Loucy (cell line): ENCODE results near the gene ZIC2.
"Not testable (repeated sequence)": the region's sequence is repeated elsewhere in the genome, so short reads cannot be mapped to it uniquely, and the experiment has no call there.

Experiments
- H2AFZ ChIP-seq: fragments of 200-600 bp; sonication (generic); 2 replicates; pipeline ENCODE4 v1.6.0; 2016; ENCODE audit warnings: antibody characterized with exemption, mild to moderate bottlenecking, low read length, moderate library complexity
- H3F3A ChIP-seq: fragments of 200-600 bp; 2 replicates; pipeline ENCODE4 v1.6.0; 2016; ENCODE audit warnings: antibody characterized with exemption, low read depth, mild to moderate bottlenecking
- H3K27me3 ChIP-seq: fragments of 200-600 bp; sonication (generic); 2 replicates; pipeline ENCODE4 v1.6.1; 2014; ENCODE audit warnings: low read length, mild to moderate bottlenecking; ENCODE audit not compliant: insufficient read depth, poor library complexity, severe bottlenecking
- H3K36me3 ChIP-seq: fragments of 200-600 bp; sonication (generic); 2 replicates; pipeline ENCODE4 v1.6.1; 2016; ENCODE audit warnings: low read length; ENCODE audit not compliant: insufficient read depth
- H3K4me1 ChIP-seq: fragments of 200-600 bp; sonication (generic); 2 replicates; pipeline ENCODE4 v1.5.1; 2014; ENCODE audit warnings: low read length, mild to moderate bottlenecking; ENCODE audit not compliant: insufficient read depth, poor library complexity, severe bottlenecking
- H3K4me2 ChIP-seq: fragments of 200-600 bp; sonication (generic); 2 replicates; pipeline ENCODE4 v1.6.0; 2014; ENCODE audit warnings: antibody characterized with exemption, low read length, low read depth, mild to moderate bottlenecking; ENCODE audit not compliant: poor library complexity, severe bottlenecking
- H3K4me3 ChIP-seq: fragments of 200-600 bp; sonication (generic); 2 replicates; pipeline ENCODE4 v1.5.1; 2014; ENCODE audit warnings: low read length, mild to moderate bottlenecking, mixed read lengths; ENCODE audit not compliant: poor library complexity, severe bottlenecking
- H3K79me2 ChIP-seq: fragments of 200-600 bp; sonication (generic); 2 replicates; pipeline ENCODE4 v1.6.1; 2014; ENCODE audit warnings: low read length; ENCODE audit not compliant: insufficient read depth
- H3K9ac ChIP-seq: fragments of 200-600 bp; sonication (generic); 2 replicates; pipeline ENCODE4 v1.6.0; 2014; ENCODE audit warnings: mild to moderate bottlenecking, low read depth, low read length, moderate library complexity; ENCODE audit not compliant: poor library complexity, severe bottlenecking
- H3K9me2 ChIP-seq: fragments of 200-600 bp; sonication (generic); replicated peaks from 2 replicates; pipeline ENCODE4 v1.6.1; 2016; ENCODE audit warnings: low read depth, low read length, mixed read lengths
- H3K9me3 ChIP-seq: fragments of 200-600 bp; sonication (generic); 2 replicates; pipeline ENCODE4 v1.6.1; 2014; ENCODE audit warnings: mild to moderate bottlenecking, antibody characterized with exemption, low read length, low read depth; ENCODE audit not compliant: insufficient read depth
- H4K20me1 ChIP-seq: fragments of 200-600 bp; sonication (generic); 2 replicates; pipeline ENCODE4 v1.6.0; 2014; ENCODE audit warnings: antibody characterized with exemption, low read length, mild to moderate bottlenecking; ENCODE audit not compliant: insufficient read depth, poor library complexity, severe bottlenecking
- EZH2phosphoT487 ChIP-seq: fragments of 200-600 bp; IDR thresholded peaks from 2 replicates; pipeline ENCODE4 v1.6.1; 2018; ENCODE audit warnings: antibody characterized with exemption, mild to moderate bottlenecking, moderate library complexity, borderline replicate concordance
- TF ChIP-seq, protein P1 (sequence below): fragments of 200-600 bp; sonication (generic); conservative IDR thresholded peaks from 2 replicates; pipeline ENCODE4 v1.5.1; 2014; ENCODE audit warnings: mild to moderate bottlenecking, antibody characterized with exemption, low read length

Gene ZIC2

DNA sequence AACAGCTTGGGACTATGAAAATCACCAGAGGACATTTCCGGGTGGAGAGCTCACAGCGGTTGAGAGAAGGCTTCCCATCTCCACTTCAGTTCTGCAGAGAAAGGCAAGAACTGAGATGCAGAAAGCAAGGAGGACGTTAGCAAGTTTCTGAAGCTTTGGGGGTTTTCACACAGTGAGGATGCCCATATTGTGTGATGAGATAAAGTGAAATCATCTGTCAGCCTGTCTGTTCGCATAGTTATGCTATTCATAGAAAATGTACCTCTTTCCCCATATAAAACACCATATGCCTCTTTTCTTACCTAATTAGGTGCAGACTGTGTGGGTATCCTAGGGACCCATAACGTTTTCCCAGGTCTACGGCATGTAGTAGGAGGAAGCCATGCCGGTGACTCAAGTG is 37.5 kb upstream of the ZIC2 start:
- H3K4me2 ChIP-seq, result no peak overlapping the region
- H3F3A ChIP-seq, result no peaks in the 10 kb centered on the region
- H4K20me1 ChIP-seq, result no peaks in the 10 kb centered on the region
- no peaks in the 10 kb centered on the region for H3K4me1 ChIP-seq
- TF ChIP-seq EZH2phosphoT487, result no peak
- TF ChIP-seq, protein P1, sequence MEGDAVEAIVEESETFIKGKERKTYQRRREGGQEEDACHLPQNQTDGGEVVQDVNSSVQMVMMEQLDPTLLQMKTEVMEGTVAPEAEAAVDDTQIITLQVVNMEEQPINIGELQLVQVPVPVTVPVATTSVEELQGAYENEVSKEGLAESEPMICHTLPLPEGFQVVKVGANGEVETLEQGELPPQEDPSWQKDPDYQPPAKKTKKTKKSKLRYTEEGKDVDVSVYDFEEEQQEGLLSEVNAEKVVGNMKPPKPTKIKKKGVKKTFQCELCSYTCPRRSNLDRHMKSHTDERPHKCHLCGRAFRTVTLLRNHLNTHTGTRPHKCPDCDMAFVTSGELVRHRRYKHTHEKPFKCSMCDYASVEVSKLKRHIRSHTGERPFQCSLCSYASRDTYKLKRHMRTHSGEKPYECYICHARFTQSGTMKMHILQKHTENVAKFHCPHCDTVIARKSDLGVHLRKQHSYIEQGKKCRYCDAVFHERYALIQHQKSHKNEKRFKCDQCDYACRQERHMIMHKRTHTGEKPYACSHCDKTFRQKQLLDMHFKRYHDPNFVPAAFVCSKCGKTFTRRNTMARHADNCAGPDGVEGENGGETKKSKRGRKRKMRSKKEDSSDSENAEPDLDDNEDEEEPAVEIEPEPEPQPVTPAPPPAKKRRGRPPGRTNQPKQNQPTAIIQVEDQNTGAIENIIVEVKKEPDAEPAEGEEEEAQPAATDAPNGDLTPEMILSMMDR, result no peak
- no peak overlapping the region for H3K9ac ChIP-seq
- H3K9me3 ChIP-seq, result no peaks in the 10 kb centered on the region
- H3K9me2 ChIP-seq, result no peaks in the 10 kb centered on the region
- H3K36me3 ChIP-seq, result no peaks in the 10 kb centered on the region
- no peaks in the 10 kb centered on the region for H3K79me2 ChIP-seq
- no peak overlapping the region for H2AFZ ChIP-seq
- no peaks in the 10 kb centered on the region for H3K27me3 ChIP-seq
- no peak overlapping the region for H3K4me3 ChIP-seq

DNA sequence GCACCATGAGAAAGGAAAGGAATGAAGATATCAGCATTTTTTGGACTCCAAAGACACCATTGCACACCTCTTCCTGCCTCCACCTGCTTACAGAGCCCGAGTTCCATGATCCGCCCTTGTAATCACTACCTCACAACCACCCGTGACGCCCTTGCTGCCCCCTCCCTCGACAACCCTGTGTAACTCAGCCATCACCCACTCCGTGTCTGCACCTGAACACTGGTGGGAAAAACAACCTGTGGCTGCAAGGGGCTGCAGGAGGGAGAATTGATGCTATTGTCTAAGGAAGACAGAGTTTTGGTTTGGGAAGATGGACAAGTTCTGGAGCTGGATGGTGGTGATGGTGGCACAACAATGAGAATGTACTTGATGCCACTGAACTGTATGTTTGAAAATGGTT is 37.0 kb upstream of the ZIC2 start:
- Histone ChIP-seq H3K27me3 (no peaks in the 10 kb centered on the region), H3K36me3 (no peaks in the 10 kb centered on the region), H3K4me1 (no peaks in the 10 kb centered on the region), H4K20me1 (no peaks in the 10 kb centered on the region), H3K79me2 (no peaks in the 10 kb centered on the region), H3K4me3 (no peak overlapping the region), H2AFZ (no peak overlapping the region), H3K9me3 (no peaks in the 10 kb centered on the region), H3K4me2 (no peak overlapping the region), H3F3A (no peaks in the 10 kb centered on the region), H3K9me2 (no peaks in the 10 kb centered on the region), H3K9ac (no peak overlapping the region)
- TF ChIP-seq, protein P1, result no peak
- TF ChIP-seq EZH2phosphoT487, result no peak

DNA sequence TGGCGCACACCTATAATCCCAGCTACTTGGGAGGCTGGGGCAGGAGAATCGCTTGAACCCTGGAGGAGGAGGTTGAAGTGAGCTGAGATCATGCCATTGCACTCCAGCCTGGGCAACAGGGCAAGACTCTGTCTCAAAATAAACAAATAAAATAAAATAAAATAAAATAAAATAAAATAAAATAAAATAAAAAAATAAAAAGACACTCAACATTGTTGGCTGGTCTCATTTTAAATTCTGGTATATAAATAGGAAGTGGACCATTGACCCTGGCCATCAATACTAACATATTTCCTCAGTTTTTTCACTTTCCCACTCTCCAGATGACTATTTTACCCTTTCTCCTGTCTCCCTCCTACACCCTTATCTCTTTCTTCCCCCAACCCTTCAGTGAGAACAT is 36.1 kb upstream of the ZIC2 start:
- H3K4me3 ChIP-seq, H3K79me2 ChIP-seq, H3F3A ChIP-seq, H3K27me3 ChIP-seq, H3K36me3 ChIP-seq, H3K9me3 ChIP-seq, H3K9me2 ChIP-seq, H4K20me1 ChIP-seq, H3K9ac ChIP-seq, H3K4me1 ChIP-seq, H2AFZ ChIP-seq, H3K4me2 ChIP-seq: not testable (repeated sequence)

DNA sequence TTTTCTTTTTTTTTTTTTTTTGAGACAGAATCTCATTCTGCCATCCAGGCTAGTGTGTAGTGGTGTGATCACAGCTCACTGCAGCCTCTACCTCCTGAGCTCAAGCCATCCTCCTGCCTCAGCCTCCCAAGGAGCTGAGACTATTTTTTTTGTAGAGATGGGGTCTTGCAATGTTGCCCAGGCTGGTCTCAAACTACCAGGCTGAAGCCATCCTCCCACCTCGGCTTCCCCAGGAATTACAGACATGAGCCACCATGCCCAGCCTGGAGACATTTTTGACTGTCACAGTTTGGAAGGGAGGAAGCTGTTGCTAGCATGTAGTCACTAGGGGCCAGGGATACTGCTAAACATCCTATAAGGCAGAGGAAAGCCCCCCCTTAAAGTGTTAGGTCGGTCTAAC is 33.9 kb upstream of the ZIC2 start:
- Histone ChIP-seq H3K4me2 (no peak overlapping the region), H3K27me3 (no peaks in the 10 kb centered on the region), H3K4me1 (no peaks in the 10 kb centered on the region), H3K36me3 (no peaks in the 10 kb centered on the region), H3F3A (no peaks in the 10 kb centered on the region), H4K20me1 (no peaks in the 10 kb centered on the region), H3K9me2 (no peaks in the 10 kb centered on the region), H3K79me2 (no peaks in the 10 kb centered on the region), H3K9me3 (no peaks in the 10 kb centered on the region), H3K9ac (no peak overlapping the region), H2AFZ (no peak overlapping the region), H3K4me3 (no peak overlapping the region)
- TF ChIP-seq, protein P1, result no peak
- TF ChIP-seq EZH2phosphoT487, result no peak
